Measurements from ENCODE around the gene LRRC4B. TPM values are rescaled to one million over a fixed set of nuclear protein-coding genes. Genes with fewer than 3 reads are reported as not detected.

The LRRC4B gene
- total RNA-seq, 2 experiments from 2014 or later, result not detected

GRCh38 chr19:50549059-50549926 is 18.9 kb downstream of the LRRC4B start:
- Mint-ChIP-seq H3K36me3 (ENCODE audit: low read depth) (no peaks in the 10 kb centered on the region), H3K27ac (no peak overlapping the region), H3K27me3 (ENCODE audit: low read depth) (peaks cover 28% of the 10 kb centered on the region), H3K9me3 (ENCODE audit: insufficient read depth) (no peaks in the 10 kb centered on the region), H3K4me1 (ENCODE audit: low read depth) (no peaks in the 10 kb centered on the region), H3K4me3 (no peak overlapping the region)
- CTCF ChIA-PET, result interaction anchor here (1.1 kb wide), 1 partner anchor 12 kb away, joined by 3 read pairs; no protein-coding TSS in a partner anchor
- ATAC-seq (no peak), DNase-seq (no peak)
- POLR2A ChIA-PET, result no interaction called here

- no peak overlapping the region for H3K27ac Mint-ChIP-seq
- DNase-seq, result no peak
- no peaks in the 10 kb centered on the region for H3K4me1 Mint-ChIP-seq (ENCODE audit: low read depth)
- peaks cover 25% of the 10 kb centered on the region for H3K27me3 Mint-ChIP-seq (ENCODE audit: low read depth)
- no peaks in the 10 kb centered on the region for H3K36me3 Mint-ChIP-seq (ENCODE audit: low read depth)
- no peak overlapping the region for H3K4me3 Mint-ChIP-seq
- no peaks in the 10 kb centered on the region for H3K9me3 Mint-ChIP-seq (ENCODE audit: insufficient read depth)
- no peak for ATAC-seq
- ChIA-PET POLR2A (no interaction called here), CTCF (interaction anchor here (1.1 kb wide), 1 partner anchor 11 kb away, joined by 3 read pairs; no protein-coding TSS in a partner anchor)
These were observed 19.8 kb downstream of the LRRC4B start for GRCh38 chr19:50548191-50549058.

GRCh38 chr19:50547385-50548190 is 20.6 kb downstream of the LRRC4B start:
- CTCF ChIA-PET, result no interaction called here
- DNase-seq (no peak), ATAC-seq (no peak)
- Mint-ChIP-seq H3K27me3 (ENCODE audit: low read depth) (peaks cover 16% of the 10 kb centered on the region), H3K36me3 (ENCODE audit: low read depth) (no peaks in the 10 kb centered on the region), H3K9me3 (ENCODE audit: insufficient read depth) (no peaks in the 10 kb centered on the region), H3K27ac (no peak overlapping the region), H3K4me3 (no peak overlapping the region), H3K4me1 (ENCODE audit: low read depth) (no peaks in the 10 kb centered on the region)
- POLR2A ChIA-PET, result no interaction called here

- Mint-ChIP-seq H3K27ac (no peak overlapping the region), H3K36me3 (ENCODE audit: low read depth) (no peaks in the 10 kb centered on the region), H3K27me3 (ENCODE audit: low read depth) (peaks cover 10% of the 10 kb centered on the region), H3K4me1 (ENCODE audit: low read depth) (no peaks in the 10 kb centered on the region), H3K4me3 (no peak overlapping the region), H3K9me3 (ENCODE audit: insufficient read depth) (no peaks in the 10 kb centered on the region)
- CTCF ChIA-PET, result no interaction called here
- DNase-seq, result no peak
- no peak for ATAC-seq
- POLR2A ChIA-PET, result no interaction called here
These were observed 21.6 kb downstream of the LRRC4B start for GRCh38 chr19:50546527-50547221.

DNA sequence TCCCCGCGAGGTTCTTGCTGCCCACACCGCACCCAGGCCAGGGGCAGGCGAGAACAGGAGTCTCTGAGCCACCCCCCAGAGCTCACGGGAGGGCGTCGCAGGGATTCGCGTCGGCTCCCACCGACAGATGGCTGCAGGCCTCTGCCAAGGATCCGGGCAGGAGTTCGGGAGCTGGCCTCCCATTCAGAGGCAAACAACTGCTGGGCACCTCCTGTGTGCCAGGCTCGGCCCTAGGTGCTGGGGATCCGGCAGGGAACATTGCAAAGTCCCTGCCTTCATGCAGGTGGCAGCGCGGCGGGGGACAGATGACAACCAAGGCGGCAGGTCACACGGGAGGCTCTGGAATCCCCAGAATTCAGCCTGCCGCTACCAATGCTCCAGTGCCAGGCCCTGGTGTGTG is 25.3 kb downstream of the LRRC4B start:
- no peaks in the 10 kb centered on the region for H3K36me3 Mint-ChIP-seq (ENCODE audit: low read depth)
- H3K27me3 Mint-ChIP-seq (ENCODE audit: low read depth), result no peaks in the 10 kb centered on the region
- ChIA-PET POLR2A (no interaction called here), CTCF (interaction anchor here (3.3 kb wide), 1 partner anchor 13 kb away, joined by 20 read pairs; no protein-coding TSS in a partner anchor)
- H3K4me1 Mint-ChIP-seq (ENCODE audit: low read depth), result no peaks in the 10 kb centered on the region
- no peak overlapping the region for H3K4me3 Mint-ChIP-seq
- ATAC-seq (no peak), DNase-seq (no peak)
- H3K9me3 Mint-ChIP-seq (ENCODE audit: insufficient read depth), result no peaks in the 10 kb centered on the region
- no peak overlapping the region for H3K27ac Mint-ChIP-seq

GRCh38 chr19:50537769-50538230 is 30.4 kb downstream of the LRRC4B start:
- H3K27me3 Mint-ChIP-seq (ENCODE audit: low read depth), result no peaks in the 10 kb centered on the region
- peak; percentile 72 for DNase-seq
- no peak overlapping the region for H3K27ac Mint-ChIP-seq

GRCh38 chr19:50537306-50537685 is 30.9 kb downstream of the LRRC4B start:
- H3K27ac Mint-ChIP-seq, result no peak overlapping the region
- H3K4me1 Mint-ChIP-seq (ENCODE audit: low read depth), result no peaks in the 10 kb centered on the region
- peaks cover 2% of the 10 kb centered on the region for H3K27me3 Mint-ChIP-seq (ENCODE audit: low read depth)
- CTCF ChIA-PET, result interaction anchor here (0.8 to 6.9 kb wide), 14 partner anchors 9 to 385 kb away, joined by 3 to 58 read pairs (median 4); no protein-coding TSS in a partner anchor
- POLR2A ChIA-PET, result interaction anchor here (1.0 kb wide), 1 partner anchor 33 kb away, joined by 3 read pairs; no protein-coding TSS in a partner anchor
- DNase-seq (no peak), ATAC-seq (no peak)
- no peak overlapping the region for H3K4me3 Mint-ChIP-seq
- no peaks in the 10 kb centered on the region for H3K36me3 Mint-ChIP-seq (ENCODE audit: low read depth)
- H3K9me3 Mint-ChIP-seq (ENCODE audit: insufficient read depth), result no peaks in the 10 kb centered on the region

More at GRCh38 chr19:50537769-50538230, 30.4 kb downstream of the LRRC4B start:
- Mint-ChIP-seq H3K4me3 (no peak overlapping the region), H3K36me3 (ENCODE audit: low read depth) (no peaks in the 10 kb centered on the region), H3K9me3 (ENCODE audit: insufficient read depth) (no peaks in the 10 kb centered on the region), H3K4me1 (ENCODE audit: low read depth) (no peaks in the 10 kb centered on the region)
- ChIA-PET CTCF (interaction anchor here (0.8 to 6.9 kb wide), 19 partner anchors 9 to 384 kb away, joined by 3 to 58 read pairs (median 3); partner anchors contain the start of gene JOSD2), POLR2A (interaction anchor here (1.0 kb wide), 1 partner anchor 32 kb away, joined by 3 read pairs; no protein-coding TSS in a partner anchor)
- peak; percentile 65 for ATAC-seq

GRCh38 chr19:50536662-50537305 is 31.5 kb downstream of the LRRC4B start:
- ATAC-seq (no peak), DNase-seq (no peak)
- Mint-ChIP-seq H3K27ac (no peak overlapping the region), H3K4me3 (no peak overlapping the region), H3K36me3 (ENCODE audit: low read depth) (no peaks in the 10 kb centered on the region), H3K4me1 (ENCODE audit: low read depth) (no peaks in the 10 kb centered on the region), H3K27me3 (ENCODE audit: low read depth) (peaks cover 3% of the 10 kb centered on the region), H3K9me3 (ENCODE audit: insufficient read depth) (no peaks in the 10 kb centered on the region)
- ChIA-PET POLR2A (interaction anchor here (1.0 kb wide), 1 partner anchor 33 kb away, joined by 3 read pairs; no protein-coding TSS in a partner anchor), CTCF (interaction anchor here (0.6 to 6.9 kb wide), 10 partner anchors 13 to 383 kb away, joined by 3 to 58 read pairs (median 4); no protein-coding TSS in a partner anchor)

DNA sequence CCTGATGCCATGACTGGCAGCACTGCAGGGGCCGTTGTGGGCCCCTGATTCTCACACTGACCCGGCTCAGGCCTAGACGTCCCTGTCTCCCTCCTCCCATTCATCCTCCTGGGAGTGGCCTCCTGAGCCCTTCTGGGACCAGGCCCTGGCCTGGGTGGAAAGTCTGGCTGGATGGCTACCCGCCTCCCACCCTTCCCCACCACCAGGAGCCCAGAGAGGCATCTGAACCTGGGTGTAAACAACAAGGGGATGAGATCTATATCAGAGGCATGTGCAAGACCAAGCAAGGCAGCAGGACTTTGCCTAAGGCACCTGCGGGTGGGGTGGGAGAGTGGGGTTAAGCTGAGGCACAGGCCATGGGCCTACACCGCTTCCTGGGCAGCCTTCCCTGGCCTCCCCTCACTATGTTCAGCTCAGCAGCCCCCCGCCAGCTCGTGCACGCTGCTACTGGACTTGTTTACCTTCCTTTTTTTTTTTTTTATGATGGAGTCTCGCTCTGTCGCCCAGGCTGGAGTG is 32.5 kb downstream of the LRRC4B start:
- Mint-ChIP-seq H3K27ac (no peak overlapping the region), H3K4me1 (ENCODE audit: low read depth) (no peaks in the 10 kb centered on the region), H3K36me3 (ENCODE audit: low read depth) (no peaks in the 10 kb centered on the region), H3K4me3 (no peak overlapping the region), H3K9me3 (ENCODE audit: insufficient read depth) (no peaks in the 10 kb centered on the region), H3K27me3 (ENCODE audit: low read depth) (peaks cover 3% of the 10 kb centered on the region)
- DNase-seq, result no peak
- ChIA-PET POLR2A (no interaction called here), CTCF (interaction anchor here (6.9 kb wide), 1 partner anchor 22 kb away, joined by 58 read pairs; no protein-coding TSS in a partner anchor)
- ATAC-seq, result no peak

DNA sequence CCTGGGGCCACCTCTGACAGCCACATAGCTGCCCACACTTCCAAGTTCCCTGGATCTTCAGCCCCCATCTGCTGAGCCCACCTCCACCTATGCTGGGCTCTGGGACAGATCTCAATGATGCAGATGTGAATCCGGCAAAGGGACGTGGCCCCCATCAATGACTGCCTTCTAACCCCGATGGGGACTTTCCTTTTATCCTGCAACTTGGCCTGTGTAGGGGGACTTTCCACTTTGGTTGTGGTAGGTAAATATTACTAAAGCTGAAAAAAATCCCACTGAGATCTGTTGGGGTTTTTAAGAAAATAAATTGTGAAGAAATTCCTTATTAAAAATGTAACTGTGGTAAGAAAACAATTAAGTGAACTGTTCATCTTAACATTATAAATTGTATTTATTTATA is 33.8 kb downstream of the LRRC4B start:
- no peaks in the 10 kb centered on the region for H3K36me3 Mint-ChIP-seq (ENCODE audit: low read depth)
- H3K27ac Mint-ChIP-seq, result no peak overlapping the region
- ATAC-seq, result no peak
- ChIA-PET POLR2A (no interaction called here), CTCF (interaction anchor here (6.9 kb wide), 1 partner anchor 23 kb away, joined by 58 read pairs; no protein-coding TSS in a partner anchor)
- H3K27me3 Mint-ChIP-seq (ENCODE audit: low read depth), result peaks cover 3% of the 10 kb centered on the region
- no peaks in the 10 kb centered on the region for H3K4me1 Mint-ChIP-seq (ENCODE audit: low read depth)
- no peak for DNase-seq
- H3K9me3 Mint-ChIP-seq (ENCODE audit: insufficient read depth), result no peaks in the 10 kb centered on the region
- H3K4me3 Mint-ChIP-seq, result no peak overlapping the region
